PC-3 (cell line): ENCODE results near the gene WNT5B.

Experiments
- EZH2 ChIP-seq: fragments of 300-600 bp; sonication (generic); IDR thresholded peaks from one replicate; pipeline ENCODE4 v1.6.1; 2017; ENCODE audit warnings: antibody characterized with exemption, mild to moderate bottlenecking, low read length; ENCODE audit not compliant: unreplicated experiment
- EZH2phosphoT487 ChIP-seq: fragments of 300-600 bp; sonication (generic); IDR thresholded peaks from 2 replicates; pipeline ENCODE4 v1.6.1; 2018; ENCODE audit warnings: mild to moderate bottlenecking, antibody characterized with exemption, low read length, borderline replicate concordance

GRCh38 chr12:1629338-1630132 lies 504 bp downstream of the WNT5B start:
- TF ChIP-seq EZH2phosphoT487 = no peak
- TF ChIP-seq EZH2 = no peak
